Forelimb muscle (tissue), 1 donor: ENCODE data around the gene STAT6. TPM values are rescaled to one million over a fixed set of nuclear protein-coding genes. Genes with fewer than 3 reads are reported as not detected.
A peak's percentile ranks its signal among the peaks of the same experiment; 100 is the strongest.
"Not testable (repeated sequence)": the region's sequence is repeated elsewhere in the genome, so short reads cannot be mapped to it uniquely, and the experiment has no call there.

Experiments used
- DNase-seq: peaks from one replicate; pipeline ENCODE4 v3.0.0-alpha.2; 2013; ENCODE audit warnings: low read depth
- polyA plus RNA-seq: library from polyadenylated mRNA; unstranded; fragments of 120-200 nt; gene quantifications from one replicate; pipeline ENCODE4 v1.2.1, GENCODE V29; 2013; ENCODE audit not compliant: insufficient read length

Gene STAT6
- polyA plus RNA-seq, 1 donor: 32.2 TPM

DNA sequence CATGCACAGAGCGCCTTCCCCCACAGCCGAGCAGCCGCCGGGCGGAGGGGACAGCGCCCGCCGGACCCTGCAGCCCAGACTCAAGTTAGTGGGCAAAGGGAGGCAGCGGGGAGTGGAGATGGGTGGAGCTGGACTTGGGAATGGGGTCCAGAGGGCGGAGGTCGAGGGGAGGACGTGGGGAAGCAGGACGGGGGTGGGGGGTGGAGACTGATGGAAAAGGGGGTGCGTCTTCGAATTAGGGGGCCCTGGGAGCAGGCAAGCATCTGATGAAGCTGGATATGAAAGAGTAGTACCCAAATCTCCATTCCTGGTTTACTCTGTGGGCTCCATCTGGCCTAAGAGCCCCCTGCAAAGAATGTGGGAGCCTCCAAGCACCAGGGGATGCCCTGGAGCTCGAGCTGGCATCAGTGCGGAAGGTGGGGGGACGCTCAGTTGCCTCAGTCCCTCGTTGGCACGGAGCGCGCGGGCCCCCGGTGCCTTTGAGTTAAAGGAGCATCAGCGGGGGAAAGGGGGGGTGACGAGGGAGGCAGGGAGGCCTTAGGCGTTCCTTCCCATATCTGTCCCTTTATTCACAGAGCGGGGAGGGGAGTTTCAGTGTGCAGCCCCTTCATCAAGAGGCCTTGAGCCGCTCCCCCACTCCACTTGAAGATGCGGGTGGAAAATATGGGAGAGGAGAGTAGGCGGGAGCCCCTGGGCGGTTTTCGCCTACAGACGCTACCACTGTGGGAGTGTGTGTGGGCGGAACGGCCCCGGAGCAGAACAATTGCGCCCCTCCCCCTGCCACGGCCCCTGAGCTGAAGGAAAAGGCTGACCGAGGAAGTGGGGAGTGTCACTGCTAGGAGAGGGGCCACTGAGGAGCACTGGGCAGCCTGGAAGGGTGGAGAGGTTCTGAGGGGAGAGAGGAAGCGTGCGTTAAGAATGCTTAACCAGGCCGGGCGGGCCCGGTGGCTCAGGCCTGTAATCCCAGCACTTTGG, 21.6 kb downstream of the STAT6 start:
- DNase-seq: no peak

DNA sequence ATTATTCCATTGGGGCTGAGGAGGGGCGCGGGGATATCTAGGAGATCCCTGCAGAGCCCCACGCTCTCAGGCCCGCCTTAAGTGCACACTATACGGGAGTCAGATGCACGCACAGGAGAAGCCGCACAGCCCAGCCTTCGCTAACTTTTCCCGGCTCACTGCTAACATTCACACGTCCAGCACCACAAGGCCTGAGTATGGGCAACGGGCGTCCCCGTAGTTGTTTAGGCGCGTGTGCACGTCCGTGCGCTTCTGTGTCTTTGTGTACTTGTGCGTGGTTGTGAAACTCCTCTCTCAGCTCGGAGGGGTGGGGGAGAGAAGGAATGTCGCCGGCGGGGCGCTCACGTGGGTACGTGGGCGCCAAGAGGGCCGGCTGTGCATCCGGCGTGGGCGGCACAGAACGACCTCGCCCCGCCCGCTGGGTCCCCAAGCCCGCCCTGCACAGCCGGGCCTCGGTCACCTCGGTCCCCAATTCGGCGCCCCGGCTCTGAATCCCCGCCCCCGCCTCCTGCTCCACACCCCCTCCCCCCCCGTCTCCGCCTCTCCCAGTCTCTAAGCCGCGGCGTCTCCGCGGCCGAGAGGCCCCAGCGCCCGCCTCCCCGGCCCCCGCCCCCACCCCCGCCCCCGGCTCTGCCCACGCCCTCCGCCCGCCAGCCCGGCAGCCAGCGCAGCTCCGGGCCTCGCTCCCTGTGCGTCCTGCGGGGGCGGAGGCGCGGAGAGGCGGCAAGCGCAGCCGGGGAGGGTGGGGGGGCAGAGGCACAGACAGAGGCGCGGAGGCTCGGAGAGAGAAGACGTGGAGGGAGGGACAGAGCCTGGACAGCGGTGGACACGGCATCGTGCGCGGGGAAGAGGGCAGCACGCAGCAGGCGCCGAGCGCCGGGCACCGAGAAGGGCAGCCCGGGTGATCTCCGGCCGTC, 22.6 kb downstream of the STAT6 start, which contains the start of gene NAB2:
NAB2 (plus strand) TSS at position 761 of the 917 bp plus-strand sequence. CDS start 158 bp downstream, outside the sequence.
- DNase-seq: no peak

DNA sequence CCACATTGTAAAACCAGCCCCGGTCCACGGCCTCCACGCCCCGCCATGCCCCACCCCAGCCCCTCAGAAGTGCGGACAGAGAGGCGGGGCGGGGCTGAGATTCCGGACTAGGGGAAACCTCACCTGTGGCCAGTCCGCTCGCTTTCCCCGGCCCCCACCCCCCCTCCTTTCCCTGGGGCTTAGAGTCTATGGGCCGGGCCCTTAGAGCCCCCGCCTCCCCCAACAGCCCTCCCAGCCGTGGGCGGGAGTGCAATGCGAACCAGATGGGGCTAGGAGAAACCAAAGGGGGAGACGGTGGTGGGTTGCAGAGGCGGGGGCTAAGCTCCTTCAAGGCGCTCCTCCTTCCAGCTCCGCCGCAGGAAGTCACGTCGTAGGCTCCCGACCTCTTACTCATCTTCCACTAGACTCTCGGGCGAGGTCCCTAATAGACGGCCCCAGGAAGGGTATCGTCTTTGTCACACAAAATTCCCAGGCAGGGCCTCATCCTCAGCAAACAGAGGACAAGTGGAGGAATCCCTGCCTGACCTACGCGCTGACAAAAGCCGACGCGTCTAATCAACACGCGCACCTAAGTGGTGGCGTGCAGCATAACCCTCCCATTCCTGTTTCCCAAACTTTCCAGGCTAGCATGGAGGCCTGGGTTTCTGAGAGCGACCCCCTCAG, 23.3 kb downstream of the STAT6 start:
- DNase-seq: no peak

DNA sequence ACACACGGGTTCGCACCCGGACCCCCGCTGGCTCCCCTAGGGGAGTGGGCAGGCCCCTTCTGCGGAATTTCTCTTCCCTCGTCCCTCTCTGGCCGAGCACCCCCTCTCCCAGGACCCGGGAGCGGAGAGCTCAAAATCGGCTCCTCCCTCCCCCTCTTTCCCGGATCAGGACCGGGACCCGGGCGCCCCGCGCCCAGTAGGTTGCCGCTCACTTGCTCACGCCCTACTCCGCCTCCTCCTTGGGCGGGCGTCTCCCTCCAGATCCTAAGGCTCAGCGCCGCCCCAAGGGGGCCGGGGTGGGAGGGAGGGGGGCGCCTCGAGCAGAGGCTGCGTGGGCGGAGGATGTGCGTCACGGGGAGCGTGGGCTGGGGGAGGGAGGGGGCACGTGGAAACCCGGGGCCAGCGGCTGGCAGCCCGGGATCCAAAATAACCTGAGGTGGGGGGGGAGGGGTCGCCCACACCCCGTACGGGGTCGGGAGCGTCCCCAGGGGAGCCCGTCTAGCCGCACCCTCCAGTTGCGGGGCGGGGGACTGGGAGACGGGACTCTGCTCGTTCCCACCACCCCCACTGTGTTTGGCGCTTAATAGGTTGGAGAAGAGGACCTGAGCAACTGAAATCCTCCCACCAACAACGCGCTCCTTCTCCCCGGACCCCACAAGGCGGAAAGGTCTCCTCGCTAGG, 24.0 kb downstream of the STAT6 start:
- DNase-seq: no peak

DNA sequence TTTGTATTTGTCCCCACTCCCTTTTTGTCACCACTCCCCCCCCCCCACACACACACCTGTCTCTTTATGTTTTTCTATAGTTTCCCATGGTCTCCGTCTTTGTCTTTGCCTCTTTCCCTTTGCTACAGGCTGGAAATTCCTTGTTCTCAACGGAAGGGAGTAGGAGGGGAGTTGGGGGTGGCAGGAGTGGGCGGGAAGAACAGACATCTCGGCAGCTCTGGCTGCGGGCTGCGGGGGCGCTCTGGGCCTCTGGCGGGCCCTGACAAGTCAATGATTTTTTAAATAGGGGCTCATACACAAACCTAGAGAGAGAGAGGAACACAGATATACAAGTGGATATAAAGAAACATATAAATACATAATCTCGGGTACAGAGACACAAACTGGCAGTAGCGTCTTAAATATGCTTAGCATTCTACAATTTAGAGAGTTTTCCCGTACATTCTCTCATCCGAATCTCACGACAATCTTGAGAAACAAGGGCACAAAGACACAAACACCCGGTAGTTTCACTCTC, 24.6 kb downstream of the STAT6 start:
- DNase-seq: no peak

- peak; percentile 62 for DNase-seq
Measured at GRCh38 chr12:57085999-57086492, 25.1 kb downstream of the STAT6 start.

- no peak for DNase-seq
Measured at GRCh38 chr12:57080855-57081254, 30.3 kb downstream of the STAT6 start.

DNA sequence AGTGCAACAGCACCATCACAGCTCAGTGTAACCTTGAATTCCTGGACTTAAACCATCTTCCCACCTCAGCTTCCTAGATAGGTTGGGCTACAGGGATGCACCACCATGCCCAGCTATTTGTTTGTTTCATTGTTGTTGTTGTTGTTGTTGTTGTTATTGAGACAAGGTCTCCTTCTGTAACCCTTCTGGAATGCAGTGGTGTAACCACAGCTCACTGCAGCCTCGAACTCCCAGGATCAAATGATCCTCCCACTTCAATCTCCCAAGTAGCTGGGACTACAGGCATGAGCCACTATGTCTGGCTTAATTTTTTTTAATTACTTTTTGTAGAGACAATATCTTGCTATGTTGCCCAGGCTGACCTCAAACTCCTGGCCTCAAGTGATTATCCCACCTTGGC, 31.3 kb downstream of the STAT6 start:
- DNase-seq: no peak

DNA sequence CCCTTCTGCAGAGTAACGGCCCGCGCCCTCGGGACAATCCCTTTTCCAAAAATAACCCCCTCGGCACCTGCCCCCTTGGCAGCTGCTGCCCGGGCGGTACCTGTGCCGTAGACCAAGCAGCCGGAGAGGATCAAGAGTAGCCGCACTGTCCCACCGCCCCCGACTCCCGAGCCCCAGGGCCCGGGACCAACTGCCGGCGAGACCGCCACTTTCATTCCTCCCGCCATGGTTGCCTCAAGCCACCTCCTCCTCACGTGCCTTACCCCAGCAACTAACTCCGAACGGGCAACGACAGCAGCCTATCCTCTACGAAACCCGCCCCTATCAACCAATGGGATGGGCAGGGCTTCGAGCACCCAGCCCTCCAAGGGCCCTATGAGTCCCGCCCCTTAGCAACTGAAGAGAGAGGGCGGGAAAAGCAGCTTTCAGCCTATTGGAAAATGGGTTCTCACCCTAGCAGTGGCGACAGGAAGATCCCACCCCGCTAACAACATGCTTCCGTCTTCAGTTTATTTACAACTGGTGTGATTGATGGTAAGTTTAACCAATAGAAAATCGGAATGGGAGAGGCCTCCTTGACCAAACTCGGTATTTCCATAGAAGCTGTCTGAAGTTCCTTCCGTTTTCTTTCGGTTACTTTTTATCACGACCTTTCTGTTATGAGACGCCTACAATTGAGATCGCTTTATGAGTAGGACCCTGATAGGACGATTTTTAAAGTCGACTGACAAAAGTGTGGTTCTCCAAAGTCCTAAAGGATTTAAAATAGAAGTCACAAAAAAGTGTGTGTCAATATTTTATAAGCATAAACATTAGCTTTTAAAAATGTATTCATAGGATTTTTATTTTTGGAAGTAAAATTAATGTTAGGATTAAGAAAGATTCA, 32.4 kb downstream of the STAT6 start, which contains the start of gene NEMP1:
NEMP1 (minus strand) TSS at position 273 of the 886 bp plus-strand sequence; CDS start at position 227, 46 bp downstream.
- peak; percentile 100 for DNase-seq

DNA sequence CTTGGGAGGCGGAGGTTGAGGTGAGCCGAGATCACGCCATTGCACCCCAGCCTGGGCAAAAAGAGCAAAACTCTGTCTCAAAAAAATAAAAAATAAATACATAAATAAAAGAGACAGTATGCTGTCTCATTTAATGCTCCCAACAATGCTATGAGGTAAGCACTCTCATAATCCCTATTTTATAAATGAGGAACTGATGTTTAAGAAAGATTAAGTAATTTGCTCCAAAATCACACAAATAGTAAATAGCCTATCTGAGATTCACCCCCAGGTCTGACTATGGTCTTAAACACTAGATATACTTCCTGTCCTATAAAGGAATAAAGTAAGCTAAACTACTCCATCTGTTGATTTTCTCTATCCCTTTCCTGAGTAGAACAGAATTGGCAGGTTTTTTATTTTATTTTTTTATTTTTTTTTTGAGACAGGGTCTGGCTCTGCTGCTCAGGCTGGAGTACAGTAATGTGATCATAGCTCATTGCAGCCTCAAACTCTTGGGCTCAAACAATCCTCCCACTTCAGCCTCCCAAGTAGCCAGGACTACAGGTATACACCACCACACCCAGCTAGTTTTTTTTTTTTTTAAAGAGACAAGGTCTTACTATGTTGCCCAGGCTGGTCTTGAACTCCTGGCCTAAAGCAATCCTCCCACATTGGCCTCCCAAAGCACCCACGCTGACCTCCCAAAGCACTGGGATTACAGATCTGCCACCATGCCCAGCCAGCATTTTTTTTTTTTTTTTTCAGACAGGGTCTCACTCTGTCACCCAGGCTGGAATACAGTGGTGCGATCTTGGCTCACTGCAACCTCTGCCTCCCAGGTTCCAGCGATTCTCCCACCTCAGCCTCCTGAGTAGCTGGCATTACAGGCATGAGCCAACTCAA, 37.4 kb downstream of the STAT6 start:
- not testable (repeated sequence) for DNase-seq

- DNase-seq: no peak
Measured at GRCh38 chr12:57072661-57073060, 38.5 kb downstream of the STAT6 start.

DNA sequence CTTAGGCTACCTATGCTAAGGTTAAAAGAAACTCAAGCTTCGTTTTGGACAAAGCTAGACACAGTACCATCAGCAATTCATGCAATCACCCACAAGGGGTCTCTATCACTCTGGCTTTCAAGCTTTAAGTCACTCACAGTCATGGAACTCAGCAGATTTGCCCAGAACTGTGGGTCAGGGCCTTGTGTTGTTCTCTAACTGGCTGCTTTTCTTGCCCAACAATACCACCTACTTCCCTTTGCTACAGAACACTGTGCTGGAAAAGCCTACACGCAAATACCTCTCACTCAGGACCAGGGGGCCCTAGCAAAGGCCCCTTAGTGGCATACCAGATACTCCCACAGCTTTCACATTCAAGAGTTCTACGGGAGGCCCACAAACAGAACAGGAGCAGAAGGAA, 41.6 kb downstream of the STAT6 start:
- DNase-seq: peak; percentile 73

DNA sequence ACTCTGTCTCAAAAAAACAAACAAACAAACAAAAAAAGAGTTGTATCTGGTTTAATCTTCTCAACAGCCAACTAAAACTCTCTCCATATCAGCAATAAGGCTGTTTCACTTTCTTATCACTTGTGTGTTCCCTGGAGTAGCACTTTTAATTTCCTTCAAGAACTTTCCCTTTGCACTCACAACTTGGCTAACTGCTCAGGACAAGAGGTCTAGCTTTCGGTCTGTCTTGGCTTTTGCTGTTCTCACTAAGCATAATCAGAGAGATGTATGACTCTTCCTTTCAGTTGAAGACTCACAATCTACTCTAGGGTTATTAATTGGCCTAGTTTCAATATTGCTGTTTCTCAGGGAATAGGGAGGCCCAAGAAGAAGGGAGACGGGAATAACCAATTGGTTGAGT, 44.9 kb downstream of the STAT6 start:
- DNase-seq: no peak

- no peak for DNase-seq
Measured at GRCh38 chr12:57063991-57064685, 47.0 kb downstream of the STAT6 start.

- DNase-seq: no peak
Measured at GRCh38 chr12:57058454-57058853, 52.7 kb downstream of the STAT6 start.

DNA sequence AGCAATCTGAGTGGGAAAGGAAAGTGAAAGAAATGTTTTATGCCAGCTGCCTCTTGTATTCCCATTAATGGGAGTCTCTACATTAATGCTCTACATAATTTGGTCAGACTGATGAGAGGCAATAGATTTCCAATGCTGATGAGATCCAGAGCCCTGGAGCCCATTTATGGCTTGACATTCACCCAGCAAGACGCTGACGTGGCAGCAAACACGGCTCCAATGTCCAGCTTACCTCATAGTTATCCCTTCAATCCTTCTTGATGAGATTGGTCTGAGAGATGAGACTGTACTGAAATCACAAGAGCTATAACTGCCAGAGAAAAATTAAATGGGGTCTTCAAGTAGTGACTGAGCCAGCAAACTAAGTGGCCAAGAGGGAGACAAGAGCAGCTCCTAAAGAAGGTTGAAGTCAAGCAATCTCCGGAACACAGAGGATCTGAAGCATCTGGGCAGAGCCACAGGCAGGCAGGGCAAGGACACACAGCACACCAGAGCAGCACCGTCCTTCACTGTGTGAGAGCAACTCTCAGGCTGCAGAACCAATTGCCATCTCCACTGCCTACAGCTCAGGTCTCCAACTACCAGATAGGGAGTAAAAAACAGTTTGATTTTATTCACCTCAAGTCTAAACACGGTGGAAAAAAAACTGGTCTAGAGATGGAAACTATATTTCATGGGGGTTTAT, 54.0 kb downstream of the STAT6 start:
- no peak for DNase-seq

DNA sequence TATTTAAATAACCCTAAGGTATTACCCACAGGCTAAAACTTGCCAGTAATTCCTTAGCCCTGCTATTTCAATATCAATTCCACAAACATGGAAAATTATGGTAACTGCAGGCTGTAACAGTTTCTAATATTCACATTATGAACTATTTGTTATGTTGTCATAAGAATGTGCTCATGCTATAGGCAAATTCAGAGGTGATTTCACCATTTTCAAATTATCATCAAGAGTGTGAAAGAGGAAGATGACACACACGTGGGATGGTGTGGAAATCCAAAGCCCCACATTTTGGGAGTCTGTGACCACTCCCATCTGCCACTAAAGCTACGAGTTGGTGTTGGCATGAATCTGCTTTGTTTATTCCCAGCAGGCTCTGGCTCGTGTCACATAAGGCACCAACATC, 55.3 kb downstream of the STAT6 start:
- no peak for DNase-seq
